Activated CD8-positive, alpha-beta memory T cell treated with anti-CD3 and anti-CD28 coated beads, Interleukin-2, amount 10 ng/mL, durations not matched to agents 7 days and 5 days (primary cell): ENCODE measurements around the gene SIX6. TPM values are rescaled to one million over a fixed set of nuclear protein-coding genes. Genes with fewer than 3 reads are reported as not detected.
A peak's percentile ranks its signal among the peaks of the same experiment; 100 is the strongest.
"Not testable (repeated sequence)": the region's sequence is repeated elsewhere in the genome, so short reads cannot be mapped to it uniquely, and the experiment has no call there.

ENCODE experiments used
- ATAC-seq: fragments of 150-1000 bp; cut with Tn5 transposase; one replicate; pipeline ENCODE4 v1.10.0; 2021; ENCODE audit warnings: moderate library complexity
- CTCF ChIA-PET: fragments of 350-600 bp; sonication (Branson Sonifier 250); formaldehyde crosslinking; loops from one replicate; lab custom pipeline; 2021; ENCODE audit warnings: antibody characterized with exemption; lab: Charles Lee
- DNase-seq: peaks from one replicate; pipeline ENCODE4 v3.0.0-alpha.2; 2020
- H3K27ac Mint-ChIP-seq: one replicate; pipeline ENCODE4 v1.8.0; 2021; ENCODE audit warnings: mild to moderate bottlenecking, mixed read lengths
- H3K27me3 Mint-ChIP-seq: one replicate; pipeline ENCODE4 v1.8.0; 2021; ENCODE audit warnings: mixed read lengths
- H3K36me3 Mint-ChIP-seq: one replicate; pipeline ENCODE4 v1.8.0; 2021; ENCODE audit warnings: mild to moderate bottlenecking, mixed read lengths
- H3K4me1 Mint-ChIP-seq: one replicate; pipeline ENCODE4 v1.8.0; 2021; ENCODE audit warnings: mixed read lengths
- H3K4me3 Mint-ChIP-seq: one replicate; pipeline ENCODE4 v1.8.0; 2021; ENCODE audit warnings: mild to moderate bottlenecking, moderate library complexity, mixed read lengths
- H3K9me3 Mint-ChIP-seq: one replicate; pipeline ENCODE4 v1.8.0; 2022; ENCODE audit warnings: low read depth, mixed read lengths
- total RNA-seq, 2 experiments: library from RNA; stranded (reverse); gene quantifications; one replicate each; pipeline ENCODE4 v1.2.3, GENCODE V29; 2021

The SIX6 gene
- total RNA-seq, result not detected

DNA sequence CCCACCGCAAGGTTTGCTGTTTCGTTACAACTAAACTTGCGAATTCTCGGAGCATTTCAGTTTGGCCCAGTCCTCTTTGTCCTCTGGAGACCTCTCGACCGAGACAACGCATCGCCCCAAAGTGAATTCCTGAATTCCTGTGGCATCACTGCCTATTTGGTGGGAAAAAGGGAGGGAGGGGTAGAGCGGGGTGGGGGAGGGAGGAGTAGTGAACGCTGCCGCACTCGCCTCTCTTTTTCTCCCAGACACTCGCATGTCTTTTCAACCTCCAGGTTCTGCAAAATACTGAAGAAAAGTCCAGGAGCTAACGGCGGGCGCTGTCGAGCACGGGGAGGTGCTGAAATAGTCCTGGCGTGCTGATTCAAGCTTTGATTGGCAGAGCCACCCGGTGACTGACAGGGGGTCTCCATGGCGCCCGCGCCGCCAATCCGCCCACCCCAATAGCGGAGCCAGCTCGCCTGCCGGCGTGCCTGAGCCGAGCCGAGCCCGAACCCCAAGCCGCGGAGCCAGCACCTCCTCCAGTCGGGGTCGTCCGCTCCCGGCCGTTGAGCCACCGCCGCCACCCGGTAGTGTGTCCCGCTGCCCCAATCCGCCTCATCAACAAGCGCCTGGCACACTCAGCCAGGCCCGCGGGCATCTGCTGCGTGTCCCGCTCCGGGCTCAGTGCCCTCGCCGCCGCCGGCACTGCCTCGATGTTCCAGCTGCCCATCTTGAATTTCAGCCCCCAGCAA is at the start of gene SIX6:
TSS of gene SIX6 (plus strand) at position 440 of the 731 bp plus-strand sequence. CDS start at position 693, 253 bp downstream.
- Mint-ChIP-seq H3K36me3 (peaks cover 1% of the 10 kb centered on the region), H3K4me3 (no peak within 1 kb of the TSS), H3K27ac (peak within 1 kb of the TSS; percentile 68), H3K27me3 (peaks cover 89% of the 10 kb centered on the region), H3K4me1 (peaks cover 4% of the 10 kb centered on the region), H3K9me3 (no peaks in the 10 kb centered on the region)
- no peak for DNase-seq
- CTCF ChIA-PET, result interaction anchor here (0.6 kb wide), 1 partner anchor 245 kb away, joined by 3 read pairs; no protein-coding TSS in a partner anchor
- no peak for ATAC-seq

DNA sequence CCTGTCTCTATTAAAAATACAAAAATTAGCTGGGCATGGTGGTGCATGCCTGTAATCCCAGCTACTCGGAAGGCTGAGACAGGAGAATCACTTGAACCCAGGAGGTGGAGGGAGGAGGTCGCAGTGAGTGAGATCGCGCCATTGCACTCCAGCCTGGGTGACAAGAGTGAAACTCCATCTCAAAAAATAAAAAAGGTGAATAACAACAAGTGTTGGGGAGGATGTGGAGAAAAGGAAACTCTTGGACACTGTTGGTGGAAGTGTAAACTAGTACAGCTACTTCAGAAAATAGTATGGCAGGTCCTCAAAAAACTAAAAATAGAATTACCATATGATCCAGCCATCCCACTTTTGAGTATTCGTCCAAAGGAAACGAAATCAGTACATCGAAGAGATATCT is 28.7 kb upstream of the SIX6 start:
- ATAC-seq, DNase-seq, H3K4me1 Mint-ChIP-seq, H3K36me3 Mint-ChIP-seq, H3K27ac Mint-ChIP-seq, H3K9me3 Mint-ChIP-seq, CTCF ChIA-PET, H3K4me3 Mint-ChIP-seq: not testable (repeated sequence)
- H3K27me3 Mint-ChIP-seq, result peaks cover 13% of the 10 kb centered on the region

DNA sequence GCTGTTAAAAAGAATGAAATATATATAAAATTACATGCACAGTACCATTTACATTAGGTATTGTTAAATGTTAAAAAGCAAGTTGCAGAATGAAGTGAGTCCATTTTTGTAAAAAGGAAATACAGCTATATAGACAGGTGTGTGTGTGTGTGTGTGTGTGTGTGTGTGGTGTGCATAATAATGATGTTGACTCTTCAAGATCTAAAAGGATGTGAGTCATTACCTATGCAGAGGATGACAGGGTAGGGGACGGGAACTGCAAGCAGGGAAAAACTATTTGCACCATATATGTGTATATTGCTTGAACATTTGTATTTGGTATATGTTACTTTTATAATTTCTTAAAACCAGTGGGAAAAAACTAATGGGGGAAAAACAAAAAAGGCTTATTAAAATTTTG is 26.2 kb upstream of the SIX6 start:
- DNase-seq, result no peak
- CTCF ChIA-PET, result no interaction called here
- Mint-ChIP-seq H3K4me1 (peaks cover 5% of the 10 kb centered on the region), H3K36me3 (no peaks in the 10 kb centered on the region), H3K27me3 (peaks cover 23% of the 10 kb centered on the region), H3K9me3 (peaks cover 3% of the 10 kb centered on the region), H3K4me3 (no peak overlapping the region), H3K27ac (no peak overlapping the region)
- no peak for ATAC-seq

DNA sequence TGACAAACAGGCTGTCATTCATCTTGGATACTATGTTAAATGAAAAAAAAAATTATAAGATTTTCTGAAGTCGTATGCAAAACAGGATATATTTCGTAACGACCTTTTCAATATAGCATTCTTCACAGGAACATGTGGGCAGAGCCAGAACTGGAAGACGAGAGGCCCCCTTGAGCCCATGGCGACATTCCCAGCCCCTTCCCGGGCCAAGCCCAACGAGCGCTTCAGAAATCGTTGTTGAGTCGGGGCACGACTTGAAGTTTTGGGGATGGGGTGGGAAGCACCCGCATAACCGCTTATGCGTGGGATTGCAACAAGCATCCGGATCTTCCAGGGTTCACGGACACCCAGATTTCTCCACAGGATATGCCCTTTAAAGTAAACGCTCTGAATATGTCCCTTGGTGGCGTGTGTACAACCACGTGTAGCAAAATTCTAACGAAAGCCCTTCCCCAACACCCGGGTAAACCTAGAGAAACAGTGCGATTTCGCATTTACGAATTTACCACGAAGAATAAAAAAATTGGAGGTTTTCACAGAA is 23.8 kb upstream of the SIX6 start:
- DNase-seq (no peak), ATAC-seq (no peak)
- Mint-ChIP-seq H3K36me3 (no peaks in the 10 kb centered on the region), H3K27me3 (peaks cover 23% of the 10 kb centered on the region), H3K4me3 (no peak overlapping the region), H3K27ac (no peak overlapping the region), H3K4me1 (peaks cover 5% of the 10 kb centered on the region), H3K9me3 (peaks cover 3% of the 10 kb centered on the region)
- CTCF ChIA-PET, result no interaction called here

DNA sequence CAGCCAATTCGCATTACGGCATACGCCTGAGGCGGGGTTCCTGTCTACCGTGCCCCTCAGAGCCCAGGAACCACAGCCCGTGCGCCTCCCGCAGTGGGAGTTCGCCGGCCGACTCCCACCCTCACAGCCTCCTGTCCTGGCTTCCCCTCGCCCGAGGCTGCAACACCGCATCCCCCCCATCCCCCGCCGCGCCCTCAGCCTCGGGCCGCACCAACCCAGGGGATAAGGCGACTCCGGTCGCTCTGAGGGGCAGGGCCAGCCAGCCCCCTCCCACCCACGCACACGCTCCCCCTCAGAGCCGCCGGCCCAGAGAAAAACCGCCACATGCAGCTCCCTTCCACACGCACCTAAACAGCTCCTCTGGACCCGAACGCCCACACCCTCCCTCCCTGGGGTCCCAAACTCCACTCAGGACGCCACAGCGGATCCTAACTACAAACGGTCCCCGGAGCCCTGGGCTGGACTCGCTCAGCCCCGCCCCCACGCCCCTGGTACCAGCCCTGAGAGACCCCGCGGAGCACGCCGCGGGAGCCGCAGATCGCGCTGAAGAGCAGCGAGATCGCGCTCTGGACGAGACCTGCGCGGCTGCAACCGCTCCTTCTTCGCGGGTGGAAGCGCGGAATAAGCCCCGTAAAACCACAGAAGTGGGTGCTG is 23.2 kb upstream of the SIX6 start, which contains the start of gene C14orf39:
TSS of gene C14orf39 (minus strand) at position 466 of the 654 bp plus-strand sequence. CDS start 985 bp downstream, outside the sequence.
- Mint-ChIP-seq H3K27me3 (peaks cover 25% of the 10 kb centered on the region), H3K9me3 (peaks cover 2% of the 10 kb centered on the region), H3K4me1 (peaks cover 5% of the 10 kb centered on the region), H3K27ac (no peak within 1 kb of the TSS), H3K4me3 (no peak within 1 kb of the TSS), H3K36me3 (no peaks in the 10 kb centered on the region)
- ATAC-seq (no peak), DNase-seq (no peak)
- CTCF ChIA-PET, result no interaction called here

DNA sequence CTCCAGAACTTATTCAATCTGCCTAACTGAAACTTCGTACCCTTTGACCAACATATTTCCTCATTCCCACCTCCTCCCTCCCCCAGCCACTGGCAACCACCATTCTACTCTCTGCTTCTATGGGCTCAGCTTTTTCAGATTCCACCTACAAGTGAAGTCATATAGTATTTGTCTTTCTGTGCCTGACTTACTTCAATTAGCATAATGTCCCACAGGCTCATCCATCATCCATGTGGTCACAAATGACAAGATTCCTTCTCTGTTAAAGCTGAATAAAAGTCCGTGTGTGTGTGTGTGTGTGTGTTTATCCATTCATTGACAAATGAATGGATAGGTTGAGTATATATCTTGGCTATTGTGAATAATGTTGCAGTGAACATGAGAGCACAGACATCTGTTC is 21.7 kb upstream of the SIX6 start:
- DNase-seq (no peak), ATAC-seq (no peak)
- H3K9me3 Mint-ChIP-seq, result no peaks in the 10 kb centered on the region
- CTCF ChIA-PET, result no interaction called here
- H3K27me3 Mint-ChIP-seq, result peaks cover 30% of the 10 kb centered on the region
- H3K4me1 Mint-ChIP-seq, result peaks cover 5% of the 10 kb centered on the region
- H3K27ac Mint-ChIP-seq, result no peak overlapping the region
- H3K4me3 Mint-ChIP-seq, result no peak overlapping the region
- H3K36me3 Mint-ChIP-seq, result no peaks in the 10 kb centered on the region

DNA sequence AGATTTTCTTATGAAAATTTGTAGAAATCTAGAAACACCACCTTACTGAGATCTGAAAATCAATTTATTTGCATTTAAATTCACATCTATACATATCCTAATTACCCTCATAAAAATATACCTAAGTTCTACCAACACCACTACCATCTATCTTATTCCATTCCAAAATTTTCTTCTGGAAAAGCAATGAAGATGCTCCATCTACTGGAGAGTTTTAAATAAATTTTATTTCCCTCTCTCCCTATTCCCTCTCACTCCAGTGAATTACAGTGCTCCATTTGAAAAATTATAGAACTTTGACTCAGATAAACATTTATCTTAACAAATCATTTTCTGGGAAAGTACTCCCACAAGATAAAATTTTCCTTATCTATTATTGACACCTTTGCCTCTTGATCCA is 20.8 kb upstream of the SIX6 start:
- no peak overlapping the region for H3K27ac Mint-ChIP-seq
- CTCF ChIA-PET, result no interaction called here
- DNase-seq, result no peak
- peaks cover 5% of the 10 kb centered on the region for H3K4me1 Mint-ChIP-seq
- ATAC-seq, result no peak
- H3K36me3 Mint-ChIP-seq, result no peaks in the 10 kb centered on the region
- H3K9me3 Mint-ChIP-seq, result no peaks in the 10 kb centered on the region
- H3K4me3 Mint-ChIP-seq, result no peak overlapping the region
- H3K27me3 Mint-ChIP-seq, result peaks cover 30% of the 10 kb centered on the region

DNA sequence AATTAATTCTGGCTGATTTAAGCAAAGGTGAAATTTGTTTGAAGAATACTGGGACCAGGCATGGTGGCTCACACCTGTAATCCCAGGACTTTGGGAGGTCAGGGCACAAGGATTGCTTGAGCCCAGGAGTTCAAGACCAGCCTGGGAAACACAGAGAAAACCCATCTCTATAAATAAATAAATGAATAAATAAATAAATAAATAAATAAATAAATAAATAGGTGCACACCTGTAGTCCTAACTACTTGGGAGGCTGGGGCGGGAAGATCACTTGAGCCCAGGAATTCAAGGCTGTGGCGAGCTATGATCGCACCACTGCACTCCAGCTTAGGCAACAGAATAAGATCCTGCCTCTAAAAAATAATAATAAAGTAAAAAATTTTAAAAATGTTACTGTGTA is 18.7 kb upstream of the SIX6 start:
- CTCF ChIA-PET, result no interaction called here
- Mint-ChIP-seq H3K27me3 (peaks cover 16% of the 10 kb centered on the region), H3K9me3 (no peaks in the 10 kb centered on the region), H3K36me3 (no peaks in the 10 kb centered on the region), H3K27ac (no peak overlapping the region), H3K4me3 (no peak overlapping the region), H3K4me1 (peaks cover 5% of the 10 kb centered on the region)
- DNase-seq (no peak), ATAC-seq (no peak)

DNA sequence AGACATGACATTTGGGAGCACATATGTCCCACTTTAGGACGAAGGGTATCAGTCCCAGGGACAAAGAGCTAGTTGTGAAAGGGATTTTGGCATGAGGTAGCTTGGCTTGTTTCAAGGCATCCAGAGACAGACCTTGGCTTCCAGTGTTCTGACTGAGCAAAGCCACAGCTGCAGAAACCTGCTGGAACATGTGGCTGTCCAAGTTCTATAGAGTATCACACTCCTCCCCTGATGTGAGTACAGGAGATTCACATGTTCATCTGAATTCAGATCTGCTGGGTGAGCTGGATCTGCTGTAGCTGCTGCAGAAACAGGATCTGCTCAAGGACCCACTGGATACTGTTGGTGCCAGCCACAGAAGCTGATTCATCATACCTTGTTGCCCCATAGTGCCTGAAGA is 13.0 kb upstream of the SIX6 start:
- Mint-ChIP-seq H3K4me1 (no peaks in the 10 kb centered on the region), H3K27me3 (peaks cover 5% of the 10 kb centered on the region), H3K9me3 (no peaks in the 10 kb centered on the region), H3K36me3 (no peaks in the 10 kb centered on the region), H3K4me3 (no peak overlapping the region), H3K27ac (no peak overlapping the region)
- CTCF ChIA-PET, result interaction anchor here (2.1 kb wide), 1 partner anchor 11 kb away, joined by 5 read pairs; no protein-coding TSS in a partner anchor
- DNase-seq (no peak), ATAC-seq (no peak)

DNA sequence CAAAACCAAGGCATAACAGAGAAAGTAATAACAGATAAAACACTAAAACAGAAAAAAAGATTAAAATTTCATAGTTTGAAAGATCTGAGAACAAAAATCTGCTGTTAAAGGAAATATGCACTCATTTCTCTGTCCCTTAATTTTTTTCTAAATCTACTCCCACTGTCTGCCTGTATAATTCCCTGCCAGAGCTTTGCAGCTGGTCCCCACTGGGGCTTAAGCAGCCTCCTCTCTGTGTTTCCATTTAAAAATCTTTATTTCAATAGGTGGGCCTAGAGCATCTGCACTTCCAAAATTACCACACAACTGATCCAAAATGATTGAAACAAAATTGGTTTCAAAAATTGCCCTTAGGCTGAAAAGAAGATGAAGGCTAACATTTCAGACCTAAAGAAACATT is 6.4 kb upstream of the SIX6 start:
- Mint-ChIP-seq H3K4me1 (no peaks in the 10 kb centered on the region), H3K27ac (no peak overlapping the region), H3K27me3 (peaks cover 50% of the 10 kb centered on the region), H3K36me3 (no peaks in the 10 kb centered on the region), H3K4me3 (no peak overlapping the region), H3K9me3 (no peaks in the 10 kb centered on the region)
- CTCF ChIA-PET, result no interaction called here
- no peak for ATAC-seq
- no peak for DNase-seq

DNA sequence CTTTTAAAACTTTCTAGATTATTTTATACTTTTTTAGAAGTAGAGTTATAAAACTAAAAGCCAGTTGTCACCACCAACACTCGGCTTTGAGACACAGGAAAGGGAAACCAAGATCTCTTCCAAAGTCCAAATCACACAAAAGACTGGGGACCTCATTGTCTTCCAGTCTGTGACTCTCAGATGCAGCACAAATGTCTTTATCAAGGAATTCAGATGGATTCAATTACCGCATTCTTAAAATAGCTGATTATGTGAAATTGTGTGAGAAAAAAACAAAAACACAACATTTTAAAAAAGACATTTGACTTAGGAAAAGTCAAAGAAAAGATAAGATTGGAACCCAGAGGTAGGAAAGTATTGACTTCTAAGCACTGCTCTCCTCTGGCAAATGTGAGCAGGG is 3.5 kb upstream of the SIX6 start:
- Mint-ChIP-seq H3K27ac (no peak overlapping the region), H3K27me3 (peaks cover 78% of the 10 kb centered on the region), H3K4me3 (no peak overlapping the region), H3K4me1 (peaks cover 3% of the 10 kb centered on the region), H3K36me3 (peaks cover 1% of the 10 kb centered on the region), H3K9me3 (no peaks in the 10 kb centered on the region)
- CTCF ChIA-PET, result interaction anchor here (1.3 kb wide), 1 partner anchor 17 kb away, joined by 5 read pairs; no protein-coding TSS in a partner anchor
- no peak for DNase-seq
- ATAC-seq, result no peak

DNA sequence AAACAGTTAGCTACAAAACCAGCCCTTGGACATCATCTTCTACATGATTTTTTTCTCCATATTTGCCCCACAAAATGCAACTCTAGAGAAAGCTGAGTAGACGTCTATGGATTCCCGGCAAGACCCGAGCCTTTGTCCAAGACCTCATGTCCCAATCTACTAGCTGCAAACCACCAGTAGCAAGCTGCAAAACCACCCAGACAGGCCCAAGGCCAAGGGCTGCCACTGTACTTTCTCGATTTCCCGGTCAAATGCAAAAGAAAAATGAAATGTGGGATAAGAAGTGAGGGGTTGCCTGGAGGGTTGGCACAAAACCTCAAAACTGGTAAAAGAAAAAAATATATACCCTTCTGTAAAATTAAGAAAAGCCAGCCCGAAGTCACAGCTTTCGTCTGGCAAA is 2.9 kb upstream of the SIX6 start:
- Mint-ChIP-seq H3K27me3 (peaks cover 83% of the 10 kb centered on the region), H3K36me3 (peaks cover 1% of the 10 kb centered on the region), H3K9me3 (no peaks in the 10 kb centered on the region), H3K27ac (no peak overlapping the region), H3K4me3 (no peak overlapping the region), H3K4me1 (peaks cover 3% of the 10 kb centered on the region)
- CTCF ChIA-PET, result interaction anchor here (1.3 to 1.5 kb wide), 2 partner anchors 10 to 17 kb away, joined by 5 read pairs; no protein-coding TSS in a partner anchor
- no peak for ATAC-seq
- no peak for DNase-seq

DNA sequence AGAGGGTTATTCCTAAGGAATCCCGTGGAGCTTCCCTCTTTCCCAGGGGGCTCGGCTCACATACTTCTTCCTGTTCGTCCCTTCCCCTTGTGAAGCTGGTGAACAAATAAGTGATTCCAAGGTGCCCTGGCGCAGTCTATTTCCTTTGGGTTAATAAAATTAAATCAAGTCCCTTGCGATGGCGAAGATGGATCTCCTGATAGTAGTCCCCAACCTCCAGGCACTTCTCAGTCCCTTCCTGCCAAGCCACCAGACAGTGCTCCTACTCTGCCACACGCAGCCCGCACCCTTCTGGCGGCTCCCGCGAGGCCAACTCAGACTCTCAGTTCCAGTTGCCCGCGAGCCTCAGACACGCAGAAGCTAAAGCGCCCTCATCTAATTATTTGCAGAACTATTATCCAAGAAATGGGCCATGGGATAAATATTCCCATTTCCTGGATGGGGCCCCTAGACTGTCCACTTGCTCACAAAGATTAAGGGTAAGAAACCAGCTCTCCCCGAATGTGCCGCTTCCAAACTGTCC is 2.4 kb upstream of the SIX6 start:
- Mint-ChIP-seq H3K4me3 (no peak overlapping the region), H3K27ac (no peak overlapping the region), H3K4me1 (peaks cover 4% of the 10 kb centered on the region), H3K9me3 (no peaks in the 10 kb centered on the region), H3K27me3 (peaks cover 88% of the 10 kb centered on the region), H3K36me3 (peaks cover 1% of the 10 kb centered on the region)
- ATAC-seq, result no peak
- CTCF ChIA-PET, result interaction anchor here (1.3 to 1.5 kb wide), 2 partner anchors 11 to 16 kb away, joined by 5 read pairs; no protein-coding TSS in a partner anchor
- DNase-seq, result no peak
